ENCODE measurements around the gene HIKESHI.

- TF ChIP-seq POLR2AphosphoS5 (IDR thresholded peaks at IDR 0.05) (no peak), POLR2A (IDR thresholded peaks at IDR 0.05) (no peak)
These were observed 67.6 kb downstream of the HIKESHI start for GRCh38 chr11:86369668-86370067.
